Renal cortex interstitium (tissue), 11 donors: ENCODE results near the gene AFF2. TPM values are rescaled to one million over a fixed set of nuclear protein-coding genes. Genes with fewer than 3 reads are reported as not detected.

Experiments used
- DNase-seq, 11 donors: peaks; one replicate each; pipeline ENCODE4 v3.0.0-alpha.2; 2013; ENCODE audit warnings: low read depth in 9 of 11, low spot score in 4 of 11; ENCODE audit errors: extremely low read depth in 1 of 11
- polyA plus RNA-seq, 3 donors: library from polyadenylated mRNA; unstranded; fragments of 120-200 nt; gene quantifications; one replicate each; pipeline ENCODE4 v1.2.1, GENCODE V29; 2013; ENCODE audit not compliant: insufficient read length in 3 of 3

AFF2 gene
- polyA plus RNA-seq, 3 donors, result 4.5 to 6.3 (median 5.3) TPM

- DNase-seq, result no peak
Observed at GRCh38 chrX:148530464-148531077, 30.2 kb downstream of the AFF2 start.

DNA sequence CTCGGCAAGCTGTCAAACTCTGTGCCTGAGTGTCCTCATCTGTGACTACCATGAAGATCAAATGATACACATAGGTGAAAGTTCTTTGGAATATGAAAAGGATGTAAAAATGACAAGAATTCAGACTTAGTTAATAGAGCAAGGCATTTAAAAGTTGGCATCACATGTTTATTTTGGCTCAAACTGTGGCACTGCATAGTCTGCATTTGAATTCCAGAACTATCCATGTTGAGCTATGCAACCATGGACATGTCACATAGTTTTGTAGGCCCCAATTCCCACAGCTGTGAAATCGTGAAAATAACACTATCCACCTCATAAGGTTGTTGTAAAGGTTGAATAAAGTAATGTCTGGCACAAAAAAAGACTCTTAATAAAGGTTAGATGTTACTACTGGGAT, 33.9 kb downstream of the AFF2 start:
- no peak for DNase-seq

GRCh38 chrX:148535639-148536038, 35.2 kb downstream of the AFF2 start:
- no peak for DNase-seq

DNA sequence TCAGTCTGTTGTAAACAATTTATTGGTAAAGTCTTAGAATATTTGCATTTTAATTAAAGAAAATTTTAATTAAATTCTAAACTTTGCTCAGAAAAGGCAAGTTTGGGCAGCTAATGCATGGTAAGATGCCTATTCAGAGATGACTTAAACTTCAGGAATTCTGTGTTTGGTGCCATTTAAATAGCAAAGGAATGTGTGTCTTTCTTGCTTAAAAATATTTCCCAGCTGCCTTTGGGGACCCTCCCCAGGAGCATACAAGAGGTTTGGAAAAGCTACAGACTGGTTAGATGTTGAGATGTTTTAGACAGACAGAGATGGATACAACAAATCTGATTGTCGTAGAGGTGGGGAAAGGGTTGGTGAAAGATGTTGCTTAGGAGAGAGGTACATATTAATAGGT, 36.5 kb downstream of the AFF2 start:
- no peak for DNase-seq

GRCh38 chrX:148537556-148538182, 37.3 kb downstream of the AFF2 start:
- no peak for DNase-seq

GRCh38 chrX:148538582-148538981, 38.2 kb downstream of the AFF2 start:
- DNase-seq, result no peak

DNA sequence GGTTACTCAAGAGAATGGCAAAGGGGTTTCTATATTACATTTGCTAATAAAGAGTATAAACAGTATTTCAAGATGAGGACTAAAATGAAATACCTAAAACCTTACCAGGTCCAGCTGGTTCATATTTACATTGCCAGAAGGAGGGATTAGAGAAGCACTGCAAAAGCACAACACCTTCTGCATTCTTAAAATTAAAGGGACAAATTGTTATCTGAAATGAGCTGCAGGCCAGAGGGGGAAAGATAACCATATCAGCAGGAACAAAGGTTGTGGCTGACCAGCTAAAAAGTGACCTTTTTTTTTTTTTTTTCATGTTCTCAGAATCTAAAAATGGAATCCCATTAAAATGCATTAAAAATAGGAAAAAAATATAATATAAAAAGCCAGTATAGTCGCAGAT, 39.7 kb downstream of the AFF2 start:
- no peak for DNase-seq

DNA sequence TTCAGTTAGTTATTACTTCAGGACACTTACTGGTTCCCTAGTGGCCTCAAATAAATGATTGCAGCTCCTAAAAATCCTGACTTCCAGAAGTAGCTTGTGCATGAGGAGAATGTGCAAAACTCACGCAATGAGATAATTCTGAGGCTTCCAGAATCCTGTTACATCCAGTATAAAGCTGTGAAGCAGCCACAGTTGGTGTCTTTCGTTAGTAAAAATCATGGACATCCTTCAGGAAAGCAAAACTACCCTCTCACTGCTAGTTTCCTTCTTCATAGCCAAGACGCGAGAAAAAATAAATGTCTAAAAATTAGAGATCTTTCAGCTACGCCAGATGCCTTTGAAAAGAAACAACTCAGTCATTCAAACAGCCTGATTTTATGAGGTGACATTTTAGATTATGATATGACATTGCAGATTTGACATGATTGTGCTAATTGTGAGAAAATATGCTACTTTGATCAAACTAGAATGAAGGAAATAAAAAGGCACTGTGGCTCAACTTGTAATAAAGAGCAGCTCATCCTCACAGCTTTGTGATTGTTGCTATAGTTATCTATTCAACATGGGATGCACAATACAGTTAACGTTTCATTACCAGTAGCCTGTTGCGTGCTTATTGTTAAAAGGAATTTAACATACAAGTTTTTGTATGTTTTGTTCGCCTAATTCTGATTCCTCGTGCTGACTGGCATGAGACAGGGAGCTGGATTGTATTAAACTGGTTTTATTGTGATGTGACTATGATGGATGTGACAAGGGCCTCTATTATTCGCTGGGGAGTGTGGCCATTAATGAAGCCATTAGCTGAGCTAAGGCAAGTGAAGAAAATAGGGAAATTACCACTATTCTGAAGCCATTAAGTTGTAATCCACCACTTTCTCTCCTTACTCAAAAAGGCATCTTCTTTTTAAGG, 40.5 kb downstream of the AFF2 start:
- no peak for DNase-seq

GRCh38 chrX:148541584-148541940, 41.1 kb downstream of the AFF2 start:
- no peak for DNase-seq

GRCh38 chrX:148542481-148543255, 42.3 kb downstream of the AFF2 start:
- DNase-seq, result no peak

DNA sequence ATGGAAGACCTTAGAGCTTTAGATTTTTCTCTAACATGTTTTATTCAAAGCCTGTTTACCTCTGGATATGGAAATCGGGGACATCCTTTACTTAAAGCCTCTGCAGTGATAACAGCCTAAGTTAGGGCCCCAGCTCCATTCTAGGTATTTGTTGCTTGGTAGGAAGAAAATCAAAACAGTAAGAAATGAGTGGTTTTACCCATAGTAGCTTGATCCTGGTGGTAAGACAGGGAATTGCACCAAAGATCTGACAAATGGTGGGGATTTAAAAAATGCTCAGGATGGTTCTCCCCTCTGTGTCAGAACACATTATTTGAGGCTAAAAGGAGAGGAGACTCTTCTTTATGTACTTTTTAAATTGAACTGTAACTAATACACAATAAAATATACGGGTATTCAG, 52.4 kb downstream of the AFF2 start:
- DNase-seq, result no peak

DNA sequence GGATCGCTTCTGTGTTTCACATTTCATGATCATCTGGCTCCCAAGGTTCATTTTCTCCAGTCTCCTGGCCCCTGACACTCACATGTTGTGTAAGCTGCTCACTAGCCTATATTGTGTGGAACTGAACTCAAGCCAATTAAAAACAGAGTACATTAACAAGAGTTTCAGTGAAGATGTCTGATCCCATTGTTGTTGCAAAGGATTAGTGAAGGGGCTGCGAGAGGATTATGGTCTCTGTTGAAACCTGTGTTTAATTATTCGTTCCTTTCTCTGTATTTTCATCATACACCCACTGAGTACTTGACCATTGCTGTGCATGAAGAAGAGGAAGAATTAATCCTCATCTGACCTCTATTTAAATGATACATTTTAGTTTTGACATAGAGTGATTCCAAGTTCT, 54.7 kb downstream of the AFF2 start:
- DNase-seq, result no peak

- no peak for DNase-seq
Observed at GRCh38 chrX:148555571-148556243, 55.3 kb downstream of the AFF2 start.

DNA sequence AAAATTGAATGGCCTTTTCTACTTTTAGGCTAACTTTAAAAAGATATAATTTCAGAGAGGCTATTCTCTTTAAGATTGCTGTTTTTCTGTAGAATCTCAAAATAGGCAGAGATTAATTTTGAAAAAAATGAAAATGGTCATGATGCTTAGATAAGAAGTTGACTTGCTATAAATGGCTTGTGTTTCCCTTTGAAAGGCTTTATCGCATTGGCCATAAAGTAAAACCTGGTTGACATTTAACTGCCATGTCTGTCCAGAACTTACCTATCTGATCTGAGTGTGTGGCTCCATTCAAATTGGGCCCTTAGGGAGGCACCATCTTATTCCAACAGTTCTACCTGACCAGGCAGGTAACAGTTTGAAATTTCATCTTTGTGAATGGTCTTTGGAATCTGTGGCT, 56.1 kb downstream of the AFF2 start:
- DNase-seq, result no peak

DNA sequence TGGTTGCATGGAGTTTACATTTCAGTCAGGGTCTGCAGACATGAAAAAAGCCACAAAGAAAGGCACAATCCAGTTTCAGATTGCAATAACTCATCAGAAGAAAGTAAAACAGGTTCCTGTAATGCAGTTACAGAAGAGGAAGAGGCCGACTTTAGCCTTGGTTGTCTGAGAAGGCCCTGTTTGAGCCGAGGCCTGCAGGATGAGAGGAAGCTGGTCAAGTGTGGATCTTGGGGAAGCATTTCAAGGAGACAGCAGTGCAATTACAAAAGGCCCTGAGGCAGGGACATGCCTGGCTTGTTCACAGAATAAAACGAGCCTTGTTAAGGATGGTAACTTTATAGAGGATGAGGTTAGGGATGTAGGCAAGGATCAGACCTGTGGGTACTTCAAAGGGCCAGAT, 62.4 kb downstream of the AFF2 start:
- no peak for DNase-seq

DNA sequence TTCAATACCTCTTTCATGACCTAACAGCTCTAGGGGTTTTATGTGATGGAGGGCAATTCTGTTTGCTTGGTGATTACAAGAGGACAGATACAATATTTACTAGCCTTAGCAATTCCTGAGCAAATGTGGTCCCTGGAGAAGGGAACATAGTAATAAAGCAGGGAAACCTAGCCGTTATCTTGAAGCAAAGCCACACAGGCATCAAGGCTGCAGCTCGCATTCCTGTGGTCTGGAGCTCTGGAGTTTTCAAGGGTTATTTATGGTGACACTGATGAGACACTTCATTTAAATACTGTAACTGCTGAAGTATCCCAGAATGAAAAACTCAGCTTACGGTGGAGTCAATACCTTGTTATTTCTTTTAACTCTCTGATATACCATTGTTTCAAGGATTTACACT, 66.8 kb downstream of the AFF2 start:
- peak in 4 of 11 donors; percentile 7 to 20 (median 13) for DNase-seq

GRCh38 chrX:148567779-148568178, 67.4 kb downstream of the AFF2 start:
- no peak for DNase-seq

- DNase-seq, result no peak
Observed at GRCh38 chrX:148568763-148569162, 68.3 kb downstream of the AFF2 start.

DNA sequence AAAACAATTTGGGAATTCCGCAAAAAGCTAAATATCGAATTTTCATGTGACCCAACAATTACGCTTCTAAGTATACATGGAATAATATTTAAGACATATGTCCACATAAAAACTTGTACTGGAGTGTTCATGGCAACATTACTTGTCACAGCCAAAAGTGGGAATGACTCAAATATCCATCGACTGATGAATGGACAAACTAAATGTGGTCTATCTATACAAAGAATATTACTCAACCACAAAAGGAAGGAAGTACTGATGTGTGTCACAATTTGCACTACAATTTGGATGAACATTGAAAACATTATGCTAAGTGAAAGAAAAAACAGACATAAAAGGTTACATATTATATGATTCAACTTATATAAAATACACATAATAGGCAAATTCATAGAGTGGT, 71.9 kb downstream of the AFF2 start:
- DNase-seq, result no peak
